IPS-NIHi11 (cell line): Measurements from ENCODE around the gene MYRF.
A peak's percentile ranks its signal among the peaks of the same experiment; 100 is the strongest.

ENCODE experiments used
- DNase-seq: peaks from one replicate; pipeline ENCODE4 v3.0.0; 2012; ENCODE audit warnings: mixed read lengths, low spot score

The MYRF gene

GRCh38 chr11:61760946-61761345 lies 8.5 kb downstream of the MYRF start:
- no peak for DNase-seq

- no peak for DNase-seq
Observed at GRCh38 chr11:61761440-61762222, 9.2 kb downstream of the MYRF start.

GRCh38 chr11:61762223-61762615 lies 9.8 kb downstream of the MYRF start:
- DNase-seq, result no peak

GRCh38 chr11:61762798-61763197 lies 10.4 kb downstream of the MYRF start:
- DNase-seq, result no peak

GRCh38 chr11:61763930-61764605 lies 11.6 kb downstream of the MYRF start:
- DNase-seq, result no peak

GRCh38 chr11:61764606-61765260 lies 12.3 kb downstream of the MYRF start:
- DNase-seq, result peak; percentile 84

DNA sequence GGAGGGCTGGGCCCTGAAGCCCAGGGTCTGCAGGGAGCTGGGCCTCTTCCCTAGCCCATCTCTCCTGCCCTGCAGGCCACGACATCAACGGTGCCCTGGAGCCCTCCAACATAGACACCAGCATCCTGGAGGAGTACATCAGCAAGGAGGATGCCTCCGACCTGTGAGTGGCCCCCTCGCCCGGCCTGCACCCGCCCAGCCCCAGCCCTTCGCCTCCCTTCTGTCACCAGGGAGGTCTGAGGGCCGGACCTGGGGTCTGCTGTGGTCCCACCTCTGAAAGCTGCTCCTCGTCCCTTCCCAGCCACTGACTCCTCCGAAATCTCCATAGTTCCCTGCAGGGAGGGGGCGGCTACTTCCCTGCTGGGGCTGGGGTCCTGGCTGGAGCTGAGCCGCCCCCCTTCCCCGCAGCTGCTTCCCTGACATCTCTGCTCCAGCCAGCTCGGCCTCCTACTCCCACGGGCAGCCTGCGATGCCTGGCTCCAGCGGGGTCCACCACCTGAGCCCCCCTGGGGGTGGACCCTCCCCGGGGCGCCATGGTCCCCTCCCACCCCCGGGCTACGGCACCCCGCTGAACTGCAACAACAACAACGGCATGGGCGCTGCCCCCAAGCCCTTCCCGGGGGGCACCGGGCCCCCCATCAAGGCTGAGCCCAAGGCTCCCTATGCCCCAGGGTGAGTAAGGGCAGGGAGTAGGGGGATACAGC lies 13.3 kb downstream of the MYRF start:
- DNase-seq, result no peak

DNA sequence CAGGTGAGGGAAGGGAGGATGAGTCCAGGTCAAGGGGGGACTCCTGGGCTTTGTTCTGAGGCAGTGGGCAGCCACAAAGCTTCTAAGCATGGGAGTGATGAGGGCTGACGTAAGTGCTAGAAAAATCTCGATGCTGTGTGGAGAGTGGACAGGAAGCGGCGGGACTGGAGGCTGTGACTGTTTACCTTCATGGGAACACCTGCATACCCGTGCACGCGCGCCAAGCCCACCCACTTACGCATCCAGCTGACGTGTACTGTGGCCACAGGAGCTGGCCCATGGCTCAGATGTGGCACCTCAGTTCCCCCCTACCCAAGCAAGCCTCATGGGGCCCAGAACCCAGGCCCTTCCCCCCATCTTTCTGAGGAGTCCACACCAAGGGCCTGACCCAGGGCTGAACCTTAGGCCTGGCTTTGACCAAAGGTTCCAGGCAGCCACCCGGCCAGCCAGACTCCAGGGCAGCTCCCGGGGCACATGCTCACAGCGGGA lies 14.0 kb downstream of the MYRF start:
- DNase-seq, result no peak

GRCh38 chr11:61768376-61769076 lies 16.1 kb downstream of the MYRF start:
- DNase-seq, result no peak

DNA sequence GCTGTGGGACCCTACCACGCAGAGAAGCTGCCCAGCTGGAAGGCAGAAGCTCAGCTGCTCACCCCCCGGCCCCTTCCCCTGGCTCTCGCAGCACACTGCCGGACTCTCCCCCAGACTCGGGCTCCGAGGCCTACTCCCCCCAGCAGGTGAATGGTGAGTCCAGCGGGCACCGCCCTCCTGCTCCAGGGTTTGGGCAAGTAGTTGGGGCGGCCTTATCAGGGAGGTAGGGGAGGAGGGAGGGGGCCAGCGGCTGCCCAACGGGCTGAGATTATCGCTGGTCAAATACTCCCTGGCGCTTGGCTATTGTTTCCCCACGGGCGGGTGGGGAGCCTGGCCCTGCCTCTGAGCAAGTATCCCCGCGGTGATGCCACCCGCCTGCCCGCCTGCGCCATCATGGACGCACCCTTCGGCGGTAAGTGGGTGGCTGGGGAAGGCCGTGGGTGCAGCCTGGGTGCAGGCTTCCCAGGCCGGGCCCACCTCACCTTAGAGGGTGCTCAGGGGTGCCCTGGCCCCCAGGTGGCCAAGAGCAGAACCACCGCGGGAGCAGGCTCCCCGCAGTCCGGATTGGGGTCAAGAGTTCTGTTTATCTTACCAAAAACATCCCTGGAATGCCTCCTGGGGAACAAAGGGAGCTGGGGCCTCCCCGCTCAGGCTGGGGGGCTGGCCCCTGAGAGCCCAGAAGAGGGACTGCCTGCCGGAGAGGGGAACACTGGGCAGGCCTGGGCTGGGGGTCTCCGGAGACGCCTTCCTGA lies 16.9 kb downstream of the MYRF start:
- peak; percentile 73 for DNase-seq

DNA sequence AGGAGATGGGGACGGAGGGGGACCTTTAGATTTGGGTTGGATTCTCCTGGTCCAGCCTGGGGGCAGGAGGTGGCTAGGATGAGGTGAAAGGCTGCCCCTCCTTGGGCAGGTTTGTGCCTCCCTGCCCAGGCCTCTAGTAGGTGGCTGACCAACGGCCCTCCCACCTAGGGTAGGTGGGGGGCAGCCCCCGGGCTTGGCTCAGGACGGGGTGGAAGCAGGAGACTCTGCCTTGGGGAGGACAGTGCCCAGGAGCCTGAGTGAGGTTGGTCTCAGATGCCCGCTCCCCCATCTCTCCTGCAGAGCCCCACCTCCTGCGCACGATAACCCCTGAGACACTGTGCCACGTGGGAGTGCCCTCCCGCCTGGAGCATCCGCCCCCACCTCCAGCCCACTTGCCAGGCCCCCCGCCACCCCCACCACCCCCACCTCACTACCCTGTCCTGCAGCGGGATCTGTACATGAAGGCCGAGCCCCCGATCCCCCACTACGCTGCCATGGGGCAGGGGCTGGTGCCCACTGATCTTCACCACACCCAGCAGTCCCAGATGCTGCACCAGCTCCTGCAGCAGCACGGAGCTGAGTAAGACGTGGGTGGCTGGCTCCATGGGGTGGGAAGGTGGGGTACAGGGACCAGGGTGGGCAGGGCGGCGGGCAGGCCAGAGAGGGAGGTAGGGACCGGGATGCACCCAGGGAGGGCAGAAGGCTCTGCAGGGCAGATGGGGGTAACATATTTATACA lies 17.7 kb downstream of the MYRF start:
- no peak for DNase-seq

DNA sequence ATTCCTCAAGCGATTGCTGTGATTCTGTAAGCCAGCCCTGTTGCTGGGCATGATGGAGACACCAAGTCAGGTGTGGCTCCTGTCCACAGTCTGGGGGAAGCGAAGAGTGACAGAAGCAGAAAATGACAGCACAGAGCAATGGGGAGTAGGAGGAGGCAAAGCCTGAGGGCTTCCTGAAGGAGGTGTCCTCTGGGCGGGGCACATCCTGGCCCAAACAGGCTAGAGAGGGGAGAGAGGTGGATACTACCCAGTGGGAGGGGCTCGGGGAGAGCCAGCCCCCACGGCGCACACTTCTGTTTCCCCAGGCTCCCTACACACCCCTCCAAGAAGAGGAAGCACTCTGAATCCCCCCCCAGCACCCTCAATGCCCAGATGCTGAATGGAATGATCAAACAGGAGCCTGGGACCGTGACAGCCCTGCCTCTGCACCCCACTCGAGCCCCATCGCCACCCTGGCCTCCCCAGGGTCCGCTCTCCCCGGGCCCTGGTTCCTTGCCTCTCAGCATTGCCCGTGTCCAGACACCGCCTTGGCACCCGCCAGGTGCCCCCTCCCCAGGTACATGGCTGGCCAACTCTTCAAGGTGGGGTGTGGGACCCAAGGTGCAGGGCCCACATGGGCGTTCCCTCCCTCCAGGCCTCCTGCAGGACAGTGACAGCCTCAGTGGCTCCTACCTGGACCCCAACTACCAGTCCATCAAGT lies 18.9 kb downstream of the MYRF start:
- no peak for DNase-seq

DNA sequence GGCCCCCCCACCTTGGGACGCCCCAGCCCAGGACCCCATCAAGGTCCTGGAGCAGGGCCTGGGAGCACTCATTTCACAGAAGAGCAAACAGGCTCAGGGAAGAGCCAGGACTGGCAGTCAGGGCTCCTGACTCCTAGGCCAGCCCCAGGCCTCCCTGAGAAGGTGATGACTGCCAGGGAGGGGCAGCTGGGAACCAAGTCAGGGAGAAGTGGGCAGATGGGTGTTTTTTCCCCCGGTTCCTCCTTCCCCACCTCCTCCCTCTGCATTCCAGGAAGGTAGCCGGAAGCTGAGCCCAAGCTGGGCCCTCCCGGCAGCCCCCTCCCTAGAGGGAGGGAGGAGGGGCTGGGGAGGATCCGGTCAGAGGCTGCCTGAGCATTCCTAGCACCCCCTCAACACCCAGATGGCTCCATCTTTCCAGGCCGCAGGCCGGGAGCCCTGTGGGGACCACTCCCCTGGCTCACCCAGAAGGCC lies 19.6 kb downstream of the MYRF start:
- peak; percentile 75 for DNase-seq

- no peak for DNase-seq
Observed at GRCh38 chr11:61773356-61773755, 20.9 kb downstream of the MYRF start.

DNA sequence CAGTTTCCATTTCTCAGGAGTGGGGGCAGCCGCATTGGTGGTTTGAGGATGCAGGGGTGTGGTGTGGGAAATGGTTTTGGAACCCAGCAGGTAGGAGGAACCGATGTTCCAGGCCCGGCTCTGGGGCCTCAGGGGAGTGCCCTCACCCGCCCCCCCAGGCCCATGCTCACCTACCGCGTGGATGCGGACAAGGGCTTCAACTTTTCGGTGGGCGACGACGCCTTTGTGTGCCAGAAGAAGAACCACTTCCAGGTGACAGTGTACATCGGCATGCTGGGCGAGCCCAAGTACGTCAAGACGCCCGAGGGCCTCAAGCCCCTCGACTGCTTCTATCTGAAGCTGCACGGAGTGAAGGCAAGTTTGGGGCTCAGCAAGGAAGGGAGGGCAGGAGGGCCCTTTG lies 21.4 kb downstream of the MYRF start:
- no peak for DNase-seq

GRCh38 chr11:61774411-61774810 lies 22.0 kb downstream of the MYRF start:
- no peak for DNase-seq

GRCh38 chr11:61775106-61775505 lies 22.7 kb downstream of the MYRF start:
- no peak for DNase-seq

DNA sequence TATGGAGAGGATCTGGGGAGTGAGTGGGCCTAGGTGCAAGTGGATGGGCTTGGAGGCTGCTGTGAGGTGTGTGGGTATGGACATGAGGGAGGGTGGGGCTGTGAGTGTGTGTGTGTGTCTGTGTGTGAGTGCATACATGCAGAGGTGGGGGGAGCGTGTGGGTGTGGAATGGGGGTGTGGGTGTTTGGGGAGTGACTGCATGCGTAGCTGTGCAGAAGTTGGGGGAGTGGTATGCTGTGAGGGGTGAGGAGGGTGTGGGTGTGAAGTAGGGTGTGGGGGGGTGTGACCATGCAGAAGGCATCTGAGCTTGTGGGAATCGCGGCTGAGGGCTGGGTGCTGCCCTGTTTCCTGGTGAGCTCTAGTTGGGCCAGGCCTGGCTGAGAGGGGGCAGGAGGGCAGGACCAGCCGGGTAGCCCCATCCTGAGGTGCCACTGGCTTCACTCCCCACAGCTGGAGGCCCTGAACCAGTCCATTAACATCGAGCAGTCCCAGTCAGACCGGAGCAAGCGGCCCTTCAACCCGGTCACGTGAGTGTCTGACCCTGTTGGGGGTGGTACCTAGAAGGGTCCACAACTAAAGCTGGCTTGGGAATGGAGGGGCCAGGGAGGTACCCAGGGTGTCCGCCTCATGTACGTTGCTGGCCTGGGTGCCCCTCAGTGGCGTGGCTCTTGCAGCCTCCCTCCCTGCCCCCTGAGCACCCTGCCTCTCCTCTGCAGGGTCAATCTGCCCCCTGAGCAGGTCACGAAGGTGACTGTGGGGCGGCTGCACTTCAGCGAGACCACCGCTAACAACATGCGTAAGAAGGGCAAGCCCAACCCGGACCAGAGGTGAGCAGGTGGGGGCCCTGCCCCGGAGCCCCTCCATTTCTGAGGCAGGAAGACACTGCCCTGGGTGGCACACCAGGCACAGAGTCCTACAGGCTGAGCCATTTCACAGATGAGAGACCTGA lies 23.4 kb downstream of the MYRF start:
- DNase-seq, result no peak
